ENCODE data around the gene HKDC1.

The HKDC1 gene

DNA sequence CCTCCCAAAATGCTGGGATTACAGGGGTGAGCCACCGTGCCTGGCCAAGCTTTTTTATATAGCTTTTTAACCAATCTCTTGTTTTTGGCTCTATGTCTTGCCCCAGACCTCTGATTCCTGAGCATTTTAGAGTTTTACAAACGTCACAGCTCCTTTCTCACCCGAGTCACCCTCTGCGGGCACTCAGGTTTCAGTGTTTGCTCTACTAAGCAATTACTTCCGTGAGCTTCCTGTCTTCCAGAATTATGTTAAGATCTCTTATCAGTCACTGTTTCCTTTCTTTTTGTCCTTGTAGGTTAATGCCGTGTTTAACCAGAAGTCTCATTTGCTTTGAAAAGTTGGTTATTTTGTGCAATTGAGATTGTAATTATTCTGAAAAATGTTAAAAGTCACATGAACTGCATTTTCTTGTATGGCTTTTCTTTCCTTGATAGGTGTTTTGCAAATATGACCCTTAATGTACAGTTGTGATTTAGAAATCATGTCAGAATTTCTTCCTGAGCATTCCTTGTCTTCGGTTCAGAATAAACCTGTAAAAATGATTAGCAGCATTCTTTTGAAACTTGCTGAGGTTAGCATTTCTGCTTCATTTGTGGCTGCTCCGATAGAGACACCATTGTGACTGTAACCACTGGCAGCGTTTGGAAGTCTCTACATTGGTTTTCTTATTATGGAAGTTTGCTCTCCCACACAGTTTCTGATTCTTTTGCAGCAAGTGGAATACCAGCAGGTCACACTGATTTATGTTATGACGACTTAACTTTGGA, 4.5 kb upstream of the HKDC1 start:
- no peak overlapping the region for H3K4me3 ChIP-seq (ENCODE audit: low read depth in 1 of 2, low read length in 2 of 2)
- H3K27ac ChIP-seq (ENCODE audit: low read depth, low read length), result no peak overlapping the region
- peaks cover 11 to 16% of the 10 kb centered on the region in 2 donors for H3K4me1 ChIP-seq (ENCODE audit: control insufficient read depth in 1 of 2, insufficient read depth in 2 of 2, low read length in 2 of 2)
- H3K36me3 ChIP-seq (ENCODE audit: control insufficient read depth in 1 of 2, insufficient read depth in 2 of 2, low read length in 2 of 2), result no peaks in the 10 kb centered on the region
- H3K9ac ChIP-seq (ENCODE audit: low read depth in 1 of 2, low read length in 2 of 2), result no peak overlapping the region
- H3K9me3 ChIP-seq (ENCODE audit: control insufficient read depth in 1 of 2, low read length in 2 of 2), result no peaks in the 10 kb centered on the region
- H3K27me3 ChIP-seq (ENCODE audit: control insufficient read depth in 1 of 2, insufficient read depth in 2 of 2, low read length in 2 of 2), result no peaks in the 10 kb centered on the region

DNA sequence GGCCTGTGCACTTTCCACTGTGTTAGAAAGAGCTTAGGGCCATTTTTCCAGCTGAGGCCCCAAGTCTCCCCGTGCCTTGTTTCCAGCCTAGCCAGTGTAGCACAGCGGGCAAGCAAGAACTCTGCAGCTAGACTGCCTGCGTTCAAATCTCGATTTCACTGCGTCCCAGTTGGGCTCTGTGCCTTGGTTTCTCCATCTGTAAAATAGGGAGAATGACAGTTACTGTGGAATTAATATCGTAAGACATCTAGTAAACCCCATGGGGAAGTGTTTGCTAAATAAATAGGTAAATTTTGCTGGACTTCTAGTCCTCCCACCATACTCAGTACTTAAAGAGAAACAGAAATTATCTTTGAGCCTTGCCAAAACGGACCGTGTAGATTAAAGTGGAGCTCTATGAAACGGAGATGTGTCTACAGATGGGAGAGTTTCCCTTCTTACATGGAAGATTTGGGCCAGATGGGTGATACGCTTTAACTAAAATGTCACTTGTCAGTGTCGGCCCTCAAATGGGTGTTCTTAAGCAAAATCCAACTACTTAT, 3.5 kb upstream of the HKDC1 start:
- no peaks in the 10 kb centered on the region for H3K36me3 ChIP-seq (ENCODE audit: control insufficient read depth in 1 of 2, insufficient read depth in 2 of 2, low read length in 2 of 2)
- peaks cover 13 to 16% of the 10 kb centered on the region in 2 donors for H3K4me1 ChIP-seq (ENCODE audit: control insufficient read depth in 1 of 2, insufficient read depth in 2 of 2, low read length in 2 of 2)
- H3K9me3 ChIP-seq (ENCODE audit: control insufficient read depth in 1 of 2, low read length in 2 of 2), result no peaks in the 10 kb centered on the region
- H3K4me3 ChIP-seq (ENCODE audit: low read depth in 1 of 2, low read length in 2 of 2), result no peak overlapping the region
- no peak overlapping the region for H3K27ac ChIP-seq (ENCODE audit: low read depth, low read length)
- no peaks in the 10 kb centered on the region for H3K27me3 ChIP-seq (ENCODE audit: control insufficient read depth in 1 of 2, insufficient read depth in 2 of 2, low read length in 2 of 2)
- no peak overlapping the region for H3K9ac ChIP-seq (ENCODE audit: low read depth in 1 of 2, low read length in 2 of 2)

DNA sequence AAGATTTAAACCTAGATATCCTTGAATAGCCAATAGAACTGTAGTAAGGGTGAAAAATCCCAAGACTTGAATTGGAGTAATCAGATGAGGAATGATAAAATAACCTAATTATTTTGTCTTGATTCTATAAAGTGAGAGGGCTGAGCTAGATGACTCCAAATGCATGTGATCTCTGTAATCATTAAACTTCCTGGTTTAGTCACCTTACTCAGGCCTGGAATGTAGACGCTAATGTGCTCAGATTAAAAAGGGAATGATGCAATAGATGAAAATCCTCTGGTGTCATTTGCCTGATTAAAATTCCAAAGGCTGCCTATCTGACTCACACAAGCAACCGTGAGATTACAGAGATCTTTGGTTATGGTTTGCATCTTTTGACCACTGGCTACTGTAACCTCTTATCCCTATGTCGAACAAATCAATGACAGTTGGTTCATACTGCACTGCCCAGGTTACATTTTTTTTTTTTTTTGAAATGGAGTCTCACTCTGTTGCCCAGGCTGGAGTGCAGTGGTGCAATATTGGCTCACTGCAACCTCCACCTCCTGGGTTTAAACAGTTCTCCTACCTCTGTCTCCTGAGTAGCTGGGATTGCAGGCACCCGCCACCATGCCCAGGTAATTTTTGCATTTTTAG, 2.9 kb upstream of the HKDC1 start:
- Histone ChIP-seq H3K27ac (ENCODE audit: low read depth, low read length) (no peak overlapping the region), H3K4me3 (ENCODE audit: low read depth in 1 of 2, low read length in 2 of 2) (no peak overlapping the region), H3K4me1 (ENCODE audit: control insufficient read depth in 1 of 2, insufficient read depth in 2 of 2, low read length in 2 of 2) (peaks cover 15 to 16% of the 10 kb centered on the region in 2 donors)

DNA sequence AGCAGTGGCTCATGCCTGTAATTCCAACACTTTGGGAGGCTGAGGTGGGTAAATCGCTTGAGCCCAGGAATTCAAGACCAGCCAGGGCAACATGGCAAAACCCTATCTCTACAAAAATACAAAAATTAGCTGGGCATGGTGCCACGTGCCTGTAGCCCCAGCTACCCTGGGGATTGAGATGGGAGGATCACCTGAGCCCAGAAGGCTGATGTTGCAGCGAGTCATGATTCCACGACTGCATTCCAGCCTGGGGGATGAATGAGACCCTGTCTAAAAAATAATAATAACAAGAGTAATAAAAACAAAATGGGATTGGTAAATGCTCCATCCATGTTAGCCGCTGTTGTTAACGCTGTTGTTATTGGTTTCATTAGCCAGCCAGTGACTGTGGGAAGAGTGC, 1.3 kb upstream of the HKDC1 start:
- Histone ChIP-seq H3K27me3 (ENCODE audit: control insufficient read depth in 1 of 2, insufficient read depth in 2 of 2, low read length in 2 of 2) (no peaks in the 10 kb centered on the region), H3K4me1 (ENCODE audit: control insufficient read depth in 1 of 2, insufficient read depth in 2 of 2, low read length in 2 of 2) (peaks cover 21 to 25% of the 10 kb centered on the region in 2 donors), H3K4me3 (ENCODE audit: low read depth in 1 of 2, low read length in 2 of 2) (no peak overlapping the region), H3K9me3 (ENCODE audit: control insufficient read depth in 1 of 2, low read length in 2 of 2) (no peaks in the 10 kb centered on the region), H3K27ac (ENCODE audit: low read depth, low read length) (no peak overlapping the region), H3K9ac (ENCODE audit: low read depth in 1 of 2, low read length in 2 of 2) (no peak overlapping the region), H3K36me3 (ENCODE audit: control insufficient read depth in 1 of 2, insufficient read depth in 2 of 2, low read length in 2 of 2) (no peaks in the 10 kb centered on the region)

More for the DNA sequence above, 2.9 kb upstream of the HKDC1 start:
- Histone ChIP-seq H3K9me3 (ENCODE audit: control insufficient read depth in 1 of 2, low read length in 2 of 2) (no peaks in the 10 kb centered on the region), H3K9ac (ENCODE audit: low read depth in 1 of 2, low read length in 2 of 2) (no peak overlapping the region), H3K27me3 (ENCODE audit: control insufficient read depth in 1 of 2, insufficient read depth in 2 of 2, low read length in 2 of 2) (no peaks in the 10 kb centered on the region), H3K36me3 (ENCODE audit: control insufficient read depth in 1 of 2, insufficient read depth in 2 of 2, low read length in 2 of 2) (no peaks in the 10 kb centered on the region)

DNA sequence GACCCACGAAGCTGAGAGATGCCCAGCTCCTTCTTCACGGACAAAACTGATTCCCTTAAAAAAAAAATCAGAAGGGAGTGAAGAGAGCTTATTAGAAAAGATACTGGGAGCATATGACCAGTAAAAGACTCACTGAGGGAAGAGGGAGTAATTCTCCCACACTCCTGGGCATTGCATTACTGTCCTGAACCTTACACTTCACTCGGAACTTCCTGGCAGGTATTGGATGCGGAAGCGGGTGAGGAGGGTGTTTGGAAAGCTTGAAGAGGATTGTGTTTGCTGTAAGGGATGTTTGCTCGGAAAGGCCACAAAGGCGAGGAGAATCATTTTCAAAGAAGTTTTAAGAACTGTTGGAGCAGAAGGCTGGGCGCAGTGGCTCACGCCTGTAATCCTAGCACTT, 375 bp downstream of the HKDC1 start:
- Histone ChIP-seq H3K9ac (ENCODE audit: low read depth in 1 of 2, low read length in 2 of 2) (peak overlapping the region; percentile 60 to 68), H3K4me3 (ENCODE audit: low read depth in 1 of 2, low read length in 2 of 2) (peak overlapping the region; percentile 59 to 77), H3K9me3 (ENCODE audit: control insufficient read depth in 1 of 2, low read length in 2 of 2) (no peaks in the 10 kb centered on the region), H3K27ac (ENCODE audit: low read depth, low read length) (peak overlapping the region; percentile 30), H3K4me1 (ENCODE audit: control insufficient read depth in 1 of 2, insufficient read depth in 2 of 2, low read length in 2 of 2) (peaks cover 31 to 35% of the 10 kb centered on the region in 2 donors), H3K36me3 (ENCODE audit: control insufficient read depth in 1 of 2, insufficient read depth in 2 of 2, low read length in 2 of 2) (no peaks in the 10 kb centered on the region), H3K27me3 (ENCODE audit: control insufficient read depth in 1 of 2, insufficient read depth in 2 of 2, low read length in 2 of 2) (no peaks in the 10 kb centered on the region)

DNA sequence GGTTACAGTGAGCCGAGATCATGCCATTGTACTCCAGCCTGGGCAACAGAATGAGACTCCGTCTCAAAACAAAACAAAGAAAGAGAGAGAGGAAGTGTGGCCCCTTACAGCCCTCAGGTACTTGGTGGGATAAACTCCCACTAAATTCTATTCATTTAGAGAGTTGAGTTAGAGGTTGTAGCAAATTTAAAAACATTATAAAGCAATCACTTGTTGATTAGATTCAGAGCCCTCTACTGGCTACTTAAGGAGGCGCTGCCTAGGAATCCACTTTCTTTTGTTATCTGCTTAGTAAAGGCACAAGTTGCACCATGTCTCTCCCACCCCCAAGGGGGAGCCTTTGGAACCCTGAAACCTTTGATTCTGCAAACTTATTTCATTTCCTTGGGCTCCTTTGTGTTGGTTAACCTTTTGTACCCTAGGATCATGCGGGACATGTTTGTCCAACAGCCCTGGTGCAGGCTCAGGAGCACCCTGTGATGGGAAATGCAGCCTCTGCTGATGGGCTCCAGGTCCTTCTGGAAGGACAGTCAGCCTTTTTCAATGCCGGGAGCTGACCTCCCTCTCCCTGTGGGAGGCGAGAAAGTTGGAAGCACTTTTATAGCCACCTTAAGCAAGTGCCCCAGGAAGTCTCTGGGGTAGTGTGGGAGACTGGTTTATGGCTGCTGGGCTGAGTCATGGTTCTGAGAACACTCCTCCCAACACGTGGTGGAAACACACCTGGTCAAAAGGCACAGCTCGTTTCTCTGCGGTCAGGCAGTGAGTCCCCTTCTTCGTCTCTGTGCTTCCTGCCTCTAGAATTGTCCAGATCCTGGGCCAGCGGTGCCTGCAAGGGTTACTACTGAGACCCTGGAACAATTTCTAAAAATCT, 2.3 kb downstream of the HKDC1 start:
- peak overlapping the region; percentile 77 for H3K27ac ChIP-seq (ENCODE audit: low read depth, low read length)
- H3K9me3 ChIP-seq (ENCODE audit: control insufficient read depth in 1 of 2, low read length in 2 of 2), result no peaks in the 10 kb centered on the region
- peaks cover 0 to 5% of the 10 kb centered on the region in 2 donors for H3K36me3 ChIP-seq (ENCODE audit: control insufficient read depth in 1 of 2, insufficient read depth in 2 of 2, low read length in 2 of 2)
- no peaks in the 10 kb centered on the region for H3K27me3 ChIP-seq (ENCODE audit: control insufficient read depth in 1 of 2, insufficient read depth in 2 of 2, low read length in 2 of 2)
- H3K4me3 ChIP-seq (ENCODE audit: low read depth in 1 of 2, low read length in 2 of 2), result peak overlapping the region; percentile 59 to 77
- H3K4me1 ChIP-seq (ENCODE audit: control insufficient read depth in 1 of 2, insufficient read depth in 2 of 2, low read length in 2 of 2), result peaks cover 28 to 40% of the 10 kb centered on the region in 2 donors
- H3K9ac ChIP-seq (ENCODE audit: low read depth in 1 of 2, low read length in 2 of 2), result peak overlapping the region; percentile 38 to 44

DNA sequence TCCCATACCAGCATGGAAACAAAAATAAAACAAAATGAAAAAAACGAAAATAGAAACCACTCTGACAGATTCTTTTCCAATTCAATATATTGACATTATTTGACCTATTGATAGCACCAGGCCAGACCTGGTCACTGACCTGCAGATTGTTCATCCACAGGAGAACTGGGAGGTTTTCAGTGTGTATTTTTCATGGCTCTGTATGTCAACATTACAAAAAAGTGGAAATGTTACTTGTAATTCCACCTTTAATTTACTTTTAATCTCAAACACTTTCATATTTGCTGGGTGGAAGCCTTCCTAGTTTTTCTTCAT, 2.9 kb downstream of the HKDC1 start:
- Histone ChIP-seq H3K9me3 (ENCODE audit: control insufficient read depth in 1 of 2, low read length in 2 of 2) (no peaks in the 10 kb centered on the region), H3K9ac (ENCODE audit: low read depth in 1 of 2, low read length in 2 of 2) (peak overlapping the region; percentile 38 to 44), H3K27me3 (ENCODE audit: control insufficient read depth in 1 of 2, insufficient read depth in 2 of 2, low read length in 2 of 2) (no peaks in the 10 kb centered on the region), H3K36me3 (ENCODE audit: control insufficient read depth in 1 of 2, insufficient read depth in 2 of 2, low read length in 2 of 2) (peaks cover 3 to 9% of the 10 kb centered on the region in 2 donors), H3K27ac (ENCODE audit: low read depth, low read length) (peak overlapping the region; percentile 28), H3K4me1 (ENCODE audit: control insufficient read depth in 1 of 2, insufficient read depth in 2 of 2, low read length in 2 of 2) (peaks cover 34 to 46% of the 10 kb centered on the region in 2 donors), H3K4me3 (ENCODE audit: low read depth in 1 of 2, low read length in 2 of 2) (peak overlapping the region; percentile 59 to 77)

DNA sequence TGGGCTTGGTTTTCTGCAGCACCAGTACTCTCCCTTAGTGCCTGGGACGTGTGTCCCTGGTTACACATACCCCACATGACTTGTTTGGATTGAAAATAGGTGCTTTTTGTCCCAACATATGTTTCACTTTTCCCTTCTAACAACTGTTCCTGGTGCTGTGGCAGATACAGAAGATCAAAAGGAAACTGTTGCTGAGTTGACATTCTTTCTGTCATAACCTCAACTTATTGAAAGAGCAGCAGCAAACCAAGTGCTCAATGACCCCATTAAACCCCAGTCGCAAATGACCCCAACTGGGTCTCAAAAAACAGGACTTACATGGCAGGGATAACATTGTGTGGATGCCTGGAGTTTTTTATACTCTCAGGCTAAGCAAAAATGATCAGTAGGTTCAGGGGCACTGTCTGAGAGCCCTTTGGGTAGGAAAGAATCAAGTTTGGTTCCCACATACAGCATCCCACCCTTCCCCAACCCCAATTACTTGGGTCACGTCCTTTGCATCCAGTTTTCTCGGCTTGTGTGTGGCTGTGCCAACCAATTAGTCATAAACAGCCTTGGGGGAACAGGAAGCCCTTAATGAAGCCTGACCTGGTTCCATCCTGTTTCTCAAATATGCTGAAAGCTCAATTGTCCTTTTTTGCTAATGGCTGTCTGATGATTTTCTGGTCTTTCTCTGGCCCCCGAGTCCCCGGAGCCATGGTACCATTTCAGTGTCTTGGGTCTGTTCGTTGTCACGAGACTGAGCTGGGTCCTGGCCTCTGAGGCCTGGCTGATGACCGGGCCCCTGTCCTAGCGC, 4.9 kb downstream of the HKDC1 start:
- H3K9ac ChIP-seq (ENCODE audit: low read depth in 1 of 2, low read length in 2 of 2), result peak overlapping the region; percentile 40 to 49
- peak overlapping the region; percentile 59 for H3K27ac ChIP-seq (ENCODE audit: low read depth, low read length)
- H3K36me3 ChIP-seq (ENCODE audit: control insufficient read depth in 1 of 2, insufficient read depth in 2 of 2, low read length in 2 of 2), result peaks cover 3 to 9% of the 10 kb centered on the region in 2 donors
- H3K27me3 ChIP-seq (ENCODE audit: control insufficient read depth in 1 of 2, insufficient read depth in 2 of 2, low read length in 2 of 2), result no peaks in the 10 kb centered on the region
- peaks cover 45 to 63% of the 10 kb centered on the region in 2 donors for H3K4me1 ChIP-seq (ENCODE audit: control insufficient read depth in 1 of 2, insufficient read depth in 2 of 2, low read length in 2 of 2)
- H3K4me3 ChIP-seq (ENCODE audit: low read depth in 1 of 2, low read length in 2 of 2), result peak overlapping the region; percentile 51 to 55
- no peaks in the 10 kb centered on the region for H3K9me3 ChIP-seq (ENCODE audit: control insufficient read depth in 1 of 2, low read length in 2 of 2)

DNA sequence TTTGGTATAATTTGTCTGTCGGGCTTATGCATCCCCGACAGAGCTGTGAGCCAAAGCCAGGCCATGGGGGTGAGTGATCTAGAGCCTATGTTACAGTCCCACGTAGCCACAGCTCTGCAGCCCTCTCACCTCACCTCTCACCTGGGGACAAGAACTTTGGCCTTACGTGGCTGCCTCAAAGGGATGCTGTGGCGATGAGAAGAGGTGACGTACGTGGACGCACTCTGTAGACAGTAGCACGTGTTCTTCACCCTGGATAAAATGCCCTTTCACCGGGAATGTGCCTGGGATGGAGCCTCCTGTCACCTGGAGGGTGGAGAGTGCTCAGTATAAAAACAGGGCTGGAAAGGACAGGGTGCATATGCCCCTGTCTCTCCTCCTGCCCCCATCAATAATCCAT, 5.5 kb downstream of the HKDC1 start:
- H3K9me3 ChIP-seq (ENCODE audit: control insufficient read depth in 1 of 2, low read length in 2 of 2), result no peaks in the 10 kb centered on the region

More for the DNA sequence above, 5.5 kb downstream of the HKDC1 start:
- Histone ChIP-seq H3K9ac (ENCODE audit: low read depth in 1 of 2, low read length in 2 of 2) (peak overlapping the region in 1 of 2 donors; percentile 17), H3K27me3 (ENCODE audit: control insufficient read depth in 1 of 2, insufficient read depth in 2 of 2, low read length in 2 of 2) (no peaks in the 10 kb centered on the region), H3K36me3 (ENCODE audit: control insufficient read depth in 1 of 2, insufficient read depth in 2 of 2, low read length in 2 of 2) (peaks cover 3 to 14% of the 10 kb centered on the region in 2 donors), H3K27ac (ENCODE audit: low read depth, low read length) (no peak overlapping the region), H3K4me1 (ENCODE audit: control insufficient read depth in 1 of 2, insufficient read depth in 2 of 2, low read length in 2 of 2) (peaks cover 50 to 66% of the 10 kb centered on the region in 2 donors), H3K4me3 (ENCODE audit: low read depth in 1 of 2, low read length in 2 of 2) (peak overlapping the region in 1 of 2 donors; percentile 15)
